Stimulated activated CD8-positive, alpha-beta memory T cell treated with anti-CD3 and anti-CD28 coated beads, Interleukin-2, amount 100 ng/mL, for 48 hours (primary cell): ENCODE data around the gene CIAO1.
"Not testable (repeated sequence)": the region's sequence is repeated elsewhere in the genome, so short reads cannot be mapped to it uniquely, and the experiment has no call there.

Experiments
- DNase-seq, 2 donors: peaks; one replicate each; pipeline ENCODE4 v3.0.0-alpha.2; 2020; ENCODE audit warnings: low read depth in 2 of 2

The CIAO1 gene

GRCh38 chr2:96250188-96250587 is 15.8 kb upstream of the CIAO1 start:
- DNase-seq = no peak

DNA sequence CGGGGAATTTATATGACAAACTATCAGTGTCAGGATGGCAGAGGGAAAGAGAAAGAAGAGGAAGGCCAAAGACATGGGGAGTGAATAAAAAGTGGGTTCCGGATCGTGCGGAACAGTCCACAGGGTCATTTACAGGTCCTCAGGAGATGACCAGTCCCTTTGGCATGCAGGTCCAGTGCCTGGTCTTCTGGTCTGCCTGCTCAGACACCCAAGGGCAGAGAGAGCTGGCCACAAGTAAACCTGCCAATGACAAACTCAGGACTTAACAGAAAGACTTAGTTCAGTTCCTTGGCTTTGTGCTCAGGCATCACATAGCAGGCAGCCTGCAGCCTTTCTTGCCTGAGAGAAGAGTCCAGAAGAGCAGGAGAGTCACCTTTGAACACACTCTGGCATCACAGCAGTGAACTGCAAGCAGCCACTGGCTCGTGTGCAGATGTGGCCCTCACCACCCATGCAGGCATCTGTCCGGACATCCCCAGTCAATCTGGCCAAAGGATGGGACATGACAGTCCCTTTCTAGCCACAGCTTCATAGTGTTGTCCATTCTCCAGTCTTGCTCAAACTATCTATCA is 14.2 kb upstream of the CIAO1 start:
- no peak for DNase-seq

GRCh38 chr2:96252526-96252925 is 13.5 kb upstream of the CIAO1 start:
- DNase-seq = no peak

GRCh38 chr2:96253006-96253405 is 13.0 kb upstream of the CIAO1 start:
- DNase-seq = no peak

DNA sequence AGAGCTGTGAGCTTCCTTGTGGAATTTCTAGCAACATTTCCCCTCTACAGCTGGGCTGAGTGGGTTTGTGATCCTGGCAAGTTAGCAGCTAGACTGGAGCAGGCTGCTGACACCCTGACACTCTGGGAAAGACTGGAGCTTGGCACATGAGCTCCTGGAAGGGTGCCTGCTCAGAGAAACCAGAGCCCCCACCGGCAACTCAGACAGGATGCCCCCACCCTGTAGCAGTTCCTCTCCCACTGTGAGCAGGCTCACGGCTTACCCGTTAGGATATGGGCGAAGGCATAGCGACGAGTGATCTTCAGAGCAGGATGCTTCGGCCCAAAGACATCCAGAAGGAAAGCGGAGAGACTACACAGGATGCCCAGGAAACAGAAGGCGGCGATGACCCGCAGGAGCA is 11.5 kb upstream of the CIAO1 start:
- no peak for DNase-seq

- DNase-seq = no peak
Observed at GRCh38 chr2:96256611-96257113, 9.4 kb upstream of the CIAO1 start.

DNA sequence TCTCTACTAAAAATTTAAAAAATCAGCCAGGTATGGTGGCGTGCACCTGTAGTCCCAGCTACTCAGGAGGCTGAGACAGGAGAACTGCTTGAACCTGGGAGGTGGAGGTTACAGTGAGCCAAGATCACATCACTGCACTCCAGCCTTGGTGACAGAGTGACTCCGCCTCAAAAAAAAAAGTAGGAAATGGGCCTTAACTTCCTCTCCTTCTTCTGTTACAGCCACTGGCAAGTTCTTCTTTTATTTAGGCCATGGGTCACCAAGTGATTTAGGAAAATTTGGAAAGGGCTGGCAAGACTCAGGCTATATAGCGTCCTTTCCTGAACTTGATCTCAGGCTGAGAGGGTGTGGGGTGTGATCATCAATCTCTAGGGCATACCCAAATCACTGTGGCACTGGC is 8.3 kb upstream of the CIAO1 start:
- DNase-seq = not testable (repeated sequence)

DNA sequence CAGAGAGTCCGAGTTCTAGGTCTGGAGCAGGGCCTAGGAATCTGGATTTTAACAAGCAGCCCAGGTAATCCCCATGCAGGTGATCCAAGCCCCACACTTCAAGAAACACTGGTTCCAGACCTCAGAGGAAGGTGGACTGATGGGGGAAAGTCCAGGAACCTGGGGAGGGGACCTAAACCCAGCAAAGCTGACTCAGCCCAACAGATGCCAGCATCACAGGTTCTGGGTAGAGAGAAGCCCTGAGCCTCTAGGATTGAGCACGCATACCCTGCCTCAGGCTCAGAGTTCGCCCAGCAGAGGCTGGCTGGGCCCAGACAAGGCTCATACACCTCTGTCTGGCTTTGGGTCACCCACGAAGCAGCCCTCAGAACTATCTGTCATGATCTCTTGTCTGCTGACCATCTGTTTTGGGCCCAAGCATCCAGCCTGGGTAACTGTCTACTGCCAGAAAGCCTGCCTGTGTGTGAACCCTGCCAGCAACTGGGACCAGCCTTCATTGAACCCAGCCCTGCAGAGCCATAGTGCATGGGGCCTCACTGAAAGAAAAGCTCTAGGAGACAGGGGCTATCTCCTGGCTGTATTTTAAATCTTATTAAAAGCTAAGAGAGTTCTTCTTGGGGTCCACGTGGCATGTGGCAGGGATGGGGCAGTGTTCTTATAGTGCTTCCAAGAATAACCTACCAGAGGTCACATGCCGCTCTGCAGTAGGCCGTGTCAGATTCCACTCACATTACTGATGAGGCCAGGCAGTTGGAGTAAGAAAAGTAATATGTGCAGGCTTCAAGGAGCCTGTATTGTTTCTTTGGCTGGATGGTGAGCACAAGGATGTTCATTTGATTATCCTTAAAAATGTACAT is 7.6 kb upstream of the CIAO1 start:
- no peak for DNase-seq

DNA sequence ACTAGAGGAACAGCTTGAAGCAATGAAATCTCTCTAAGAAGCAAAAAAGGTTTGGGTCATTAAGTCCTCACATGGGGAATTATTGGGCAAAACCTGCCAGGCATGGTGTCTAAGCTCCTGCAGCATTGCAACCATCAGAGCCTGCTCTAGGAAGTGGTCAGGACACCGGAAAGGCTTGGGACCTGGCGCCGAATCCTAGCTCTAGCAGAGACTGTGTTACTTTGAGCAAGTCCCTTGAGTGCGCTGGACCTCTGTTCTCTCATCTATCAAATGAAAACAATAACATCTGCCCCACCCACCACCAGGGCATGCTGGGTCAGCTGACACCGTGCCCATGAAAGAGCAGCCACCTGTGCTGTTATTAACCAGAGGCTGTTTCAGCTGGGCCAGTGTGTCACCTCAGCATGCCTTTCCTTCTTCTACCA is 6.5 kb upstream of the CIAO1 start:
- no peak for DNase-seq

GRCh38 chr2:96260387-96261260 is 5.4 kb upstream of the CIAO1 start:
- DNase-seq = no peak

- no peak for DNase-seq
Observed at GRCh38 chr2:96261328-96262003, 4.6 kb upstream of the CIAO1 start.

DNA sequence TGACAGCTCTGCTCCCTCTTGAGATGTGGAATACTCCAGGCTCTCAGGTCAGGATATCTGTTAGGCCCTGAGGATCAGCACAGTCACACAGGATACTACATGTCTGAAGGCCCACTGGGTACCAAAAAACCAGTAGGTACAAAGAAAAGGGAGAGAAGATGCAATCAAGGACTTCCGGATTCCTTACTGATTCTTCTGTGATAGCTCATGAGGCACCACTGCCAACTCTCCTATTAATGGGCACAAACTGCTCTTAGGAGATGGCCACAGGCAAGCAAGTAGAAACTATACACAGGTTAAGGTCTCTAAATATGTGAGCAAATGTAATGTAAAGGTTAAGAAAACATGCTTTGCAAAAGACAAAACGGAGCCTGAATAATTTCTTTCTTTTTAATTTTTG is 3.7 kb upstream of the CIAO1 start:
- no peak for DNase-seq

DNA sequence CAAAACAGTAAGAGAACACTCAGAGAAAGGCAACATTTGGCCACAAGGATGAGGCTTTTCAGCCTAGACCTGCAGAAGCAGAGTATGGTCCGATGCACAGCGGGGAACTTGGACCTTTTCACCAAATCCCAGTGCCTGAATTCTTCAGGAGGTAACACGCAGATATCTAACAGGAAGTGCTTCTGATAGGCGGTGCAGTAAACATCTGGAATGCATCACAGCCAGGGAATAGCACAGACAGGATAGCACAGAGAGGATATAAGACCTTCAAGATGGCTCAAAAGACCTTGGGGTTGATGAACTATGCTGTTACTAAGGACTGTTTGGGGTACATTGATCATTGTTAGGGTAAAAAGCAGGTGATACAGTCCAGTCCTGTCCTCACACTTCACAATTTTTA is 1.9 kb upstream of the CIAO1 start:
- DNase-seq = no peak

DNA sequence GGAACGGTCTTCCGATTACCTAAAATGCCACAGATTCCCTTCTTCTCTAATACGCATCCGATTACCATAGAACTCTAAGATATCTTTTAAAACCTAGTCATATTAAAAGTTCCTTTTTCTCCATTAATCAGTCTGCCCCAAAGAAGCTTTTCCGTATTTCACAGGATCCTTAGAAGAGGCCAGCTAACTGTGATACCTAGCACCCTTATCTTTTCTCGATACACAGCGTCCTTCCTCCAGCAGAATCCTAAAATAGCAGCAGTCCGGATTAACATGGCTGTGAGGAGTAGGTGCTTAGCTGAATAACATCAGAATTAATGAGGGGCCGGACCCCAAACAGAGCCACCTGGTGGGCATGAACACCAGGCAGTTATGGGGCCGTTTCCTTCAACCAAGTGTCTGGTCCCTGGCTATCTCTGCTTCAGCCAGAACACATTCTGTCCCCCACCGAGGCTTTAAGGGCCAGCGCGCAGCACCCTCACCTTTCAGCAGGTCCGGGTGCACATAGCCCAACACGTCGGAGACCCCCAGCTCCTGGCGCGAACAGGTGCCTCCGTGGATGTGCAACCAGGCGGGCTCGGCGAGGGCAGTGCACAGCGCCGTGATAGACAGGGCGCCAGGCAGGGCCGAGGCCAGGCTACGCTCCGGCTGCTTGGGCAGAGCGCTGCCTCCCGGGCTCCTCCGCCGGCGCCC is 1.2 kb upstream of the CIAO1 start:
- DNase-seq = peak in 1 of 2 donors; percentile 16

GRCh38 chr2:96265349-96265839 is 631 bp upstream of the CIAO1 start:
- DNase-seq = peak; percentile 24 to 25

DNA sequence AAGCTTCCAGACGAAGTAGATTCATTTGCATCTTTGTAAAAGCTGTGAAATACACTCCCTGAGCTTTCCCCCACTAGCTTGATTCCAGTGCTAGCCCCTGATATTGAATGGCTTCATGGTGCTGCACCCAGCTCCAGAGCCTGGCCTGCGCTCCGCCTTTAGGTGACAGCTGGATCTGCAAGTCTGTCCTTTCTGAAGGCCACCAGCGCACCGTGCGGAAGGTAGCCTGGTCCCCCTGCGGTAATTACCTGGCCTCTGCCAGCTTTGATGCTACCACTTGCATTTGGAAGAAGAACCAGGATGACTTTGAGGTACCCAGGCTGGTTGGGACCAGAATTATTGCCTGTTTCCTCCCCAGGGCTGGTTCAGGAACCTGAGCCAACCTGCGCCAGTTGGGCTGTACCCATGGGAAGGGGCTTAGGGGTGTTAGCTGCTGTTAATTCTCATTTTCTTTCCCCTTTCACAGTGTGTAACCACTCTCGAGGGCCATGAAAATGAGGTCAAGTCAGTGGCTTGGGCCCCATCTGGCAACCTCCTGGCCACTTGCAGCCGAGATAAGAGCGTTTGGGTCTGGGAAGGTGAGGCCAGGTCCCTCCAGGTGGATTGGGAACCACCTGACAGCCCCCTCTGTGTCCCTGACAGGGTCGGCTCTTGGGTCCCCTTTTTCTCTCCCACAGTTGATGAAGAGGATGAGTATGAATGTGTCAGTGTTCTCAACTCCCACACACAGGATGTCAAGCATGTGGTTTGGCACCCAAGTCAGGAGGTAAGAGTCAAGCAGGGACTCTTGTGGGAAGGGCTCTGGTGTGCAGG is 1.3 kb downstream of the CIAO1 start:
- DNase-seq = peak; percentile 32 to 41

DNA sequence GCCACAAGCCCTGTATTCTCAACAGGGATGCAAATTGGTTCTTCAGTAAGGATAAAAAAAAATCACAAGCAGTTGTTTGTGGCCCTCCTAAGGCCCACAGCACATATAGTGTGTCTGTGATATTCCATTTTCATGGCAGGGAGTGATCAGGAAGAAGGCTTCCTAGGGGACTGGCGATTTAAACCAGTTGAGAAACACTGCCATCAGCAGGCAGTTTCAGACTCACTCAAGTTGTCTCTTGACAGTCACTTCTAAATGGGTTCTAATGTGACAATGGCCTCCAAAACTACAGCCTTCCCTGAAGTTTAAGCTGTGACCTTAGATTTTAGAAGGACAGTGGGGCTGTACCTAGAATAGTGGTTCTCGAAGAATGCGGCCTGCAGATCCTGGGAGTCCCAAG is 6.0 kb downstream of the CIAO1 start:
- DNase-seq = no peak

DNA sequence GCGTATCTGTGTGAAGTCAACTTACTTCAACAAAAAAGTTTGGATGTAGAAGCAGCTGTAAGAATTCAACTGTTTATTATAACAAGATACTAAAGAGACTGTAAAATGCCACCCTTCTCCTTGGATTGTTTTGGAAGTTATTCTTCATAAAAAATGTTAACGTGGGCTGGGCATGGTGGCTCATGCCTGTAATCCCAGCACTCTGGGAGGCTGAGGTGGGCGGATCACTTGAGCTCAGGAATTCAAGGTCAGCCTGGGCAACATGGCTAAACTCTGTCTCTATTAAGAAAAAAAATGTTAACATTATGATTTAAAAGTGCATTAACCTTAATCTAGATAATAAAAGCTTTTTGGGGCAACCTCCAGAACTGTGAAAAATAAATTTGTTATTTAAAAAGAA is 7.7 kb downstream of the CIAO1 start:
- no peak for DNase-seq

DNA sequence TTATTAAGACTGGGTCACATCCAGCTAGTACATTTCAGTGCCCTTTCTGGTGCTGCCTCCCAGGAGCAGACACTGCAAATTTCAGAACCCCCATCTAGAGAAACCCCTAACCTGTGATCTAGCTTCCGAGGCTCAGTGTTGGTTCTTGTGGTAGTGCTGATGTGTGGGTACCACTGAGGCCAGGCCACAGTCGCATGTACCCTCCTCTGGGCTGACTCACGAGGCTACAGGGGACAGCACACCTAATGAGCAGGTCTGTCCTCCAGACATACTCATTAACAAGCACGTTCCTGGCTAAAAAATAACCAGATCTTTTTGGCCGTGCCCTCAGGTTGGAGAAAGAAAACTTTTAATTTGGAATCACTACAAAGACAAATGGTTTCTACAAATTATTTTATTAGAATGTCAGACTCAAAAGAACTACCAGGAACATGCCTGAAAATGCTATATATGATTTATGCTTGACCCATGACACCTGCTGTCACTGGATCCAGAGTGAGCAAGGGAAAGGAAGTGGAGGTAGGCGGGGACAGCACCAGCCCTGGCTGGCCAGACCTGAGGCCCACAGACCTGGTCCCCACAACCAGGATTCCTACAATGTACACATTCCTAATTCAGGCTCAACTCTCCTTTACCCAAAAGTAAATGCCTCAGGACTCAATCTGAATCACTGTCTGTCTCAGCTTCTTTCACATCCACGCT is 8.5 kb downstream of the CIAO1 start:
- DNase-seq = no peak
